ENCODE results near the gene CCDC54.

The CCDC54 gene

DNA sequence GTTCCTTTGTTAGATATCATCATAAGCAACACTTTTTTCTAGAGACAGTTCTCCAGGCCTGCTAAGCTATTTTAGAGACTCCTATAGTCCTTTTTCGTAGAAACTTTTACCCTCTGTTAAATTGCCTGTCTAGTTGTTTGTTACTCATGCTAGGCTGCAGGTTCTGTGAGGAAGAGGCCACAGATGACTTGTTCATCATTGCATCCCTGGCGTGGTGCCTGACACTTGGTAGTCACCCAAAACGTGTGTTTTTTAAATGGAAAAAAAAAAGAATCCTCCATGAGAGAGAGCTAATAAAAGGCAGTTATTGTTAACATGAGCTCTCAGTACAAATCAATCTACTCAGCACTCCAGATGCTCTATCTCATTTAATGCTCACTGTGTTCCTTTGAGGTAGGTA, 35.1 kb downstream of the CCDC54 start:
- Histone ChIP-seq H3K27ac (ENCODE audit: extremely low read depth, low read depth, low read length) (no peak overlapping the region), H3K4me1 (ENCODE audit: control insufficient read depth, insufficient read depth, low read length) (no peaks in the 10 kb centered on the region), H3K9me3 (ENCODE audit: control insufficient read depth, insufficient read depth, low read depth, low read length) (no peaks in the 10 kb centered on the region), H3K36me3 (ENCODE audit: control insufficient read depth in 2 of 2, insufficient read depth in 1 of 2, low read length in 2 of 2) (no peaks in the 10 kb centered on the region), H3K4me3 (ENCODE audit: low read depth, low read length) (no peak overlapping the region)
- POLR2A ChIA-PET = no interaction called here
- CTCF ChIA-PET = interaction anchor here (0.6 to 1.5 kb wide), 3 partner anchors 9 to 135 kb away, joined by 3 to 7 read pairs (median 5); no protein-coding TSS in a partner anchor
- TF ChIP-seq MYNN (tag by site-specific recombination; IDR thresholded peaks at IDR 0.05; ENCODE audit: borderline replicate concordance) = no peak
- TF ChIP-seq OVOL3 (tag by site-specific recombination; IDR thresholded peaks at IDR 0.05) = no peak
- TF ChIP-seq KLF1 (tag by site-specific recombination; IDR thresholded peaks at IDR 0.05) = no peak
- TF ChIP-seq ZNF830 (tag by site-specific recombination; IDR thresholded peaks at IDR 0.05; ENCODE audit: low read depth) = no peak

DNA sequence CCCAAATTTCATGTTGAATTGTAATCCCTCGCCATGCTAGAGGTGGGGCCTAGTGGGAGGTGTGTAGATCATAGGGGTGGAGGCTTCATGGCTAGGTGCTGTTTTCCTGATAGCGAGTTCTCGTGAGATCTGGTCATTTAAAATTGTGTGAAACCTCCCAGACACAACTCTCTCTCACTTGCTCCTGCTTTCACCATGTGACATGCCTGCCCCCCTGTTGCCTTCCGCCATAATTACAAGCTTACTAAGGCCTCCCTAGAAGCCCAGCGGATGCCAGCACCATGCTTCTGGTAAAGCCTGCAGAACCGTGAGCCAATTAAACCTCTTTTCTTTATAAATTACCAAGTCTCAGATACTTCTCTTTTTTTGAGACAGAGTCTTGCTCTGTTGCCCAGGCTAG, 36.0 kb downstream of the CCDC54 start:
- TF ChIP-seq SCRT1 (tag by site-specific recombination; IDR thresholded peaks at IDR 0.05; ENCODE audit: borderline replicate concordance) (no peak), ZNF768 (tag by site-specific recombination; IDR thresholded peaks at IDR 0.05) (no peak), SETDB1 (IDR thresholded peaks at IDR 0.05; ENCODE audit: insufficient read length, low read length) (no peak), ZNF707 (tag by site-specific recombination; IDR thresholded peaks at IDR 0.05) (no peak), ZNF132 (tag by site-specific recombination; IDR thresholded peaks at IDR 0.05; ENCODE audit: borderline replicate concordance) (no peak), ZNF350 (tag by site-specific recombination; IDR thresholded peaks at IDR 0.05) (no peak), IKZF3 (tag by site-specific recombination; IDR thresholded peaks at IDR 0.05) (no peak), ZNF16 (tag by site-specific recombination; IDR thresholded peaks at IDR 0.05; ENCODE audit: low read depth) (no peak), ZNF302 (tag by site-specific recombination; IDR thresholded peaks at IDR 0.05; ENCODE audit: low read depth) (no peak), ZNF585B (tag by site-specific recombination; IDR thresholded peaks at IDR 0.05) (no peak), ZNF121 (tag by site-specific recombination; IDR thresholded peaks at IDR 0.05) (no peak), ZNF529 (tag by site-specific recombination; IDR thresholded peaks at IDR 0.05; ENCODE audit: insufficient replicate concordance) (no peak), ZNF133 (tag by site-specific recombination; IDR thresholded peaks at IDR 0.05) (no peak), ZNF555 (tag by site-specific recombination; conservative IDR thresholded peaks at IDR 0.05) (no peak), ZNF404 (tag by site-specific recombination; IDR thresholded peaks at IDR 0.05) (no peak)
- TF ChIP-seq, protein P1, sequence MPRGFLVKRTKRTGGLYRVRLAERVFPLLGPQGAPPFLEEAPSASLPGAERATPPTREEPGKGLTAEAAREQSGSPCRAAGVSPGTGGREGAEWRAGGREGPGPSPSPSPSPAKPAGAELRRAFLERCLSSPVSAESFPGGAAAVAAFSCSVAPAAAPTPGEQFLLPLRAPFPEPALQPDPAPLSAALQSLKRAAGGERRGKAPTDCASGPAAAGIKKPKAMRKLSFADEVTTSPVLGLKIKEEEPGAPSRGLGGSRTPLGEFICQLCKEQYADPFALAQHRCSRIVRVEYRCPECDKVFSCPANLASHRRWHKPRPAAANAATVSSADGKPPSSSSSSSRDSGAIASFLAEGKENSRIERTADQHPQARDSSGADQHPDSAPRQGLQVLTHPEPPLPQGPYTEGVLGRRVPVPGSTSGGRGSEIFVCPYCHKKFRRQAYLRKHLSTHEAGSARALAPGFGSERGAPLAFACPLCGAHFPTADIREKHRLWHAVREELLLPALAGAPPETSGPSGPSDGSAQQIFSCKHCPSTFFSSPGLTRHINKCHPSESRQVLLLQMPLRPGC (tag by site-specific recombination; IDR thresholded peaks at IDR 0.05) = no peak
- TF ChIP-seq, protein P2, sequence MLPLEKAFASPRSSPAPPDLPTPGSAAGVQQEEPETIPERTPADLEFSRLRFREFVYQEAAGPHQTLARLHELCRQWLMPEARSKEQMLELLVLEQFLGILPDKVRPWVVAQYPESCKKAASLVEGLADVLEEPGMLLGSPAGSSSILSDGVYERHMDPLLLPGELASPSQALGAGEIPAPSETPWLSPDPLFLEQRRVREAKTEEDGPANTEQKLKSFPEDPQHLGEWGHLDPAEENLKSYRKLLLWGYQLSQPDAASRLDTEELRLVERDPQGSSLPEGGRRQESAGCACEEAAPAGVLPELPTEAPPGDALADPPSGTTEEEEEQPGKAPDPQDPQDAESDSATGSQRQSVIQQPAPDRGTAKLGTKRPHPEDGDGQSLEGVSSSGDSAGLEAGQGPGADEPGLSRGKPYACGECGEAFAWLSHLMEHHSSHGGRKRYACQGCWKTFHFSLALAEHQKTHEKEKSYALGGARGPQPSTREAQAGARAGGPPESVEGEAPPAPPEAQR (tag by site-specific recombination; IDR thresholded peaks at IDR 0.05) = no peak
- TF ChIP-seq, protein P3, sequence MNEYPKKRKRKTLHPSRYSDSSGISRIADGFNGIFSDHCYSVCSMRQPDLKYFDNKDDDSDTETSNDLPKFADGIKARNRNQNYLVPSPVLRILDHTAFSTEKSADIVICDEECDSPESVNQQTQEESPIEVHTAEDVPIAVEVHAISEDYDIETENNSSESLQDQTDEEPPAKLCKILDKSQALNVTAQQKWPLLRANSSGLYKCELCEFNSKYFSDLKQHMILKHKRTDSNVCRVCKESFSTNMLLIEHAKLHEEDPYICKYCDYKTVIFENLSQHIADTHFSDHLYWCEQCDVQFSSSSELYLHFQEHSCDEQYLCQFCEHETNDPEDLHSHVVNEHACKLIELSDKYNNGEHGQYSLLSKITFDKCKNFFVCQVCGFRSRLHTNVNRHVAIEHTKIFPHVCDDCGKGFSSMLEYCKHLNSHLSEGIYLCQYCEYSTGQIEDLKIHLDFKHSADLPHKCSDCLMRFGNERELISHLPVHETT (tag by site-specific recombination; IDR thresholded peaks at IDR 0.05) = no peak
- TF ChIP-seq, protein P4, sequence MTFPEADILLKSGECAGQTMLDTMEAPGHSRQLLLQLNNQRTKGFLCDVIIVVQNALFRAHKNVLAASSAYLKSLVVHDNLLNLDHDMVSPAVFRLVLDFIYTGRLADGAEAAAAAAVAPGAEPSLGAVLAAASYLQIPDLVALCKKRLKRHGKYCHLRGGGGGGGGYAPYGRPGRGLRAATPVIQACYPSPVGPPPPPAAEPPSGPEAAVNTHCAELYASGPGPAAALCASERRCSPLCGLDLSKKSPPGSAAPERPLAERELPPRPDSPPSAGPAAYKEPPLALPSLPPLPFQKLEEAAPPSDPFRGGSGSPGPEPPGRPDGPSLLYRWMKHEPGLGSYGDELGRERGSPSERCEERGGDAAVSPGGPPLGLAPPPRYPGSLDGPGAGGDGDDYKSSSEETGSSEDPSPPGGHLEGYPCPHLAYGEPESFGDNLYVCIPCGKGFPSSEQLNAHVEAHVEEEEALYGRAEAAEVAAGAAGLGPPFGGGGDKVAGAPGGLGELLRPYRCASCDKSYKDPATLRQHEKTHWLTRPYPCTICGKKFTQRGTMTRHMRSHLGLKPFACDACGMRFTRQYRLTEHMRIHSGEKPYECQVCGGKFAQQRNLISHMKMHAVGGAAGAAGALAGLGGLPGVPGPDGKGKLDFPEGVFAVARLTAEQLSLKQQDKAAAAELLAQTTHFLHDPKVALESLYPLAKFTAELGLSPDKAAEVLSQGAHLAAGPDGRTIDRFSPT (tag by site-specific recombination; IDR thresholded peaks at IDR 0.05) = no peak
- TF ChIP-seq, protein P5, sequence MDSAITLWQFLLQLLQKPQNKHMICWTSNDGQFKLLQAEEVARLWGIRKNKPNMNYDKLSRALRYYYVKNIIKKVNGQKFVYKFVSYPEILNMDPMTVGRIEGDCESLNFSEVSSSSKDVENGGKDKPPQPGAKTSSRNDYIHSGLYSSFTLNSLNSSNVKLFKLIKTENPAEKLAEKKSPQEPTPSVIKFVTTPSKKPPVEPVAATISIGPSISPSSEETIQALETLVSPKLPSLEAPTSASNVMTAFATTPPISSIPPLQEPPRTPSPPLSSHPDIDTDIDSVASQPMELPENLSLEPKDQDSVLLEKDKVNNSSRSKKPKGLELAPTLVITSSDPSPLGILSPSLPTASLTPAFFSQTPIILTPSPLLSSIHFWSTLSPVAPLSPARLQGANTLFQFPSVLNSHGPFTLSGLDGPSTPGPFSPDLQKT (IDR thresholded peaks at IDR 0.05; ENCODE audit: borderline replicate concordance, low read depth, low read length) = no peak
- ChIA-PET CTCF (interaction anchor here (1.3 kb wide), 1 partner anchor 16 kb away, joined by 5 read pairs; no protein-coding TSS in a partner anchor), POLR2A (no interaction called here)

More for the DNA sequence above, 36.0 kb downstream of the CCDC54 start:
- H3K4me3 ChIP-seq (ENCODE audit: low read depth, low read length) = no peak overlapping the region
- no peaks in the 10 kb centered on the region for H3K4me1 ChIP-seq (ENCODE audit: control insufficient read depth, insufficient read depth, low read length)
- no peaks in the 10 kb centered on the region for H3K36me3 ChIP-seq (ENCODE audit: control insufficient read depth in 2 of 2, insufficient read depth in 1 of 2, low read length in 2 of 2)
- no peaks in the 10 kb centered on the region for H3K9me3 ChIP-seq (ENCODE audit: control insufficient read depth, insufficient read depth, low read depth, low read length)
- no peak overlapping the region for H3K27ac ChIP-seq (ENCODE audit: extremely low read depth, low read depth, low read length)
